WERI-Rb-1 (cell line): ENCODE data around the gene ZNRF4.

Source experiments
- DNase-seq: peaks from one replicate; pipeline ENCODE4 v3.0.0-alpha.2; 2020
- H3K27ac ChIP-seq: fragments of 250-450 bp; sonication (Bioruptor Pico); 2 replicates; pipeline ENCODE4 v1.5.1; 2020; ENCODE audit warnings: mild to moderate bottlenecking, moderate library complexity
- H3K27me3 ChIP-seq: fragments of 250-450 bp; sonication (Bioruptor Pico); 2 replicates; pipeline ENCODE4 v1.5.1; 2021; ENCODE audit warnings: mild to moderate bottlenecking, low read depth, moderate library complexity; ENCODE audit not compliant: insufficient read depth, severe bottlenecking
- H3K36me3 ChIP-seq: fragments of 250-450 bp; sonication (Bioruptor Pico); 2 replicates; pipeline ENCODE4 v1.5.1; 2020; ENCODE audit warnings: mild to moderate bottlenecking, moderate library complexity
- H3K4me3 ChIP-seq: 2 replicates; pipeline ENCODE4 v1.5.1; 2011; ENCODE audit warnings: low read depth, mild to moderate bottlenecking, control low read depth, low read length
- H3K9me3 ChIP-seq: fragments of 250-450 bp; sonication (Bioruptor Pico); 2 replicates; pipeline ENCODE4 v1.5.1; 2021; ENCODE audit warnings: mild to moderate bottlenecking, moderate library complexity; ENCODE audit not compliant: severe bottlenecking
- CTCF ChIP-seq: IDR thresholded peaks from 2 replicates; pipeline ENCODE4 v1.5.1; 2011; ENCODE audit warnings: low read depth, mild to moderate bottlenecking, control low read depth, inconsistent platforms, low read length

The ZNRF4 gene

DNA sequence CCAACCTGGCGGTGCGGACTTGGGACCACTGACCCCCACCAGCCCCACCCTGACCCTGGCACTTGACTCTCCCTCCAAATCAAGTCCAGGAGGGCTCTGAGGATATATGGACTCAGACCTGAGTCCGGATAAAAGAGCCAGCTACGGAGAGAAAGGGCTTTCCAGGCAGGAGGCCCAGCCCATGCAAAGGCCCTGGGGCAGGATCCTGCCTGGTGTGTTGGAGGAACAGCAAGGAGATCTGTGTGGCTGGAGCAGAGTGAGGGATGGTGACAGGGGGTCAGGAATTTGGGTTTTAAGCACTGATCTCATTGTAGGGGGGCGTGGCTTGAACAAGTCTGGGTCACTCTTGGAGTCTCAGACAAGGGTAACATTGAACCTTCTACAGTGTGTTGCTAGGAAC lies 474 bp upstream of the ZNRF4 start:
- Histone ChIP-seq H3K9me3 (peaks cover 7% of the 10 kb centered on the region), H3K27ac (no peak overlapping the region), H3K4me3 (no peak overlapping the region), H3K27me3 (no peaks in the 10 kb centered on the region), H3K36me3 (no peaks in the 10 kb centered on the region)
- TF ChIP-seq CTCF, result no peak
- DNase-seq, result no peak

DNA sequence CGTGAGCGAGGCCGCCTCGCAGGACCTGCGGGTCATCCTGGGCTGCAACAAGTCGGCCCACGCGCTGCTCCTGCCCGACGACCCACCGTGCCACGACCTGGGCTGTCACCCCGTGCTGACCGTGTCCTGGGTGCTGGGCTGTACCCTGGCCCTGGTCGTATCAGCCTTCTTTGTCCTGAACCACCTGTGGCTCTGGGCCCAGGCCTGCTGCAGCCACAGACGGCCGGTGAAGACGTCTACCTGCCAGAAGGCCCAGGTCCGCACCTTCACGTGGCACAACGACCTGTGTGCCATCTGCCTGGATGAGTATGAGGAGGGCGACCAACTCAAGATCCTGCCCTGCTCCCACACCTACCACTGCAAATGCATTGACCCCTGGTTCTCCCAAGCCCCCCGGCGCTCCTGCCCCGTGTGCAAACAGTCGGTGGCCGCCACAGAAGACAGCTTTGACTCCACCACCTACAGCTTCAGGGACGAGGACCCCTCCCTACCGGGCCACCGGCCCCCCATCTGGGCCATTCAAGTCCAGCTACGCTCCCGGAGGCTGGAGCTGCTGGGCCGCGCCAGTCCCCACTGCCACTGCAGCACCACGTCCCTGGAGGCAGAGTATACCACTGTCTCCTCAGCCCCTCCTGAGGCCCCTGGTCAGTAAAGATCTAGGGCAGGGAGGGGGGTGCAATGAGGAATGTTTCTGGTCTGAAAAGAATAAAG lies 1.1 kb downstream of the ZNRF4 start:
- no peaks in the 10 kb centered on the region for H3K36me3 ChIP-seq
- no peak for TF ChIP-seq CTCF
- no peak overlapping the region for H3K27ac ChIP-seq
- peaks cover 7% of the 10 kb centered on the region for H3K9me3 ChIP-seq
- H3K27me3 ChIP-seq, result no peaks in the 10 kb centered on the region
- no peak for DNase-seq
- no peak overlapping the region for H3K4me3 ChIP-seq

- no peak overlapping the region for H3K27ac ChIP-seq
- H3K36me3 ChIP-seq, result no peaks in the 10 kb centered on the region
- H3K9me3 ChIP-seq, result peaks cover 7% of the 10 kb centered on the region
- TF ChIP-seq CTCF, result no peak
- no peak overlapping the region for H3K4me3 ChIP-seq
- DNase-seq, result no peak
- H3K27me3 ChIP-seq, result no peaks in the 10 kb centered on the region
These were observed 1.6 kb downstream of the ZNRF4 start for GRCh38 chr19:5456841-5457200.

DNA sequence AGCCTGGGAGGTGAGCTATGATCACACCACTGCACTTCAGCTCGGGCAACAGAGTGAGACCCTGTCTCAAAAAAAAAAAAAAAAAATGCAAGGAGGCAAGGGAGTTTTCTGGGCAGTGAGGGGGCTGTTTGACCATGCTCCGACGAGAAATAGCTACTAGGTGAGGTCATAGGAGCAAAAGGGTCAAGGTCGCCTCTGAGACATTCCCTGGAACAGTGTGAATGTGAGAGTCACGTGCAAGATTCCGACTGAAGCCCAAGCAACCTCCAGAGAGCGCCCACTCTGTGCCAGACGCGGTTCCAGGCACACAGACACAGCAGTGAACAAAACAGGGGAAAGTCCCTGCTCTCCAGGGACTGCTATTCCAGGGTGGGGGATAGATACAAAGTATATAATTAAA lies 2.5 kb downstream of the ZNRF4 start:
- no peak for TF ChIP-seq CTCF
- Histone ChIP-seq H3K27me3 (no peaks in the 10 kb centered on the region), H3K27ac (no peak overlapping the region), H3K36me3 (no peaks in the 10 kb centered on the region), H3K9me3 (peaks cover 7% of the 10 kb centered on the region), H3K4me3 (no peak overlapping the region)
- DNase-seq, result no peak

- no peak for DNase-seq
- no peak for TF ChIP-seq CTCF
- H3K27ac ChIP-seq, result no peak overlapping the region
These were observed 3.2 kb downstream of the ZNRF4 start for GRCh38 chr19:5458420-5458819.

GRCh38 chr19:5459360-5459759 lies 4.1 kb downstream of the ZNRF4 start:
- no peak overlapping the region for H3K27ac ChIP-seq
- no peak overlapping the region for H3K4me3 ChIP-seq
- no peak for TF ChIP-seq CTCF
- DNase-seq, result no peak
- H3K9me3 ChIP-seq, result peaks cover 3% of the 10 kb centered on the region
- H3K36me3 ChIP-seq, result no peaks in the 10 kb centered on the region
- no peaks in the 10 kb centered on the region for H3K27me3 ChIP-seq

More at GRCh38 chr19:5458420-5458819, 3.2 kb downstream of the ZNRF4 start:
- Histone ChIP-seq H3K4me3 (no peak overlapping the region), H3K27me3 (no peaks in the 10 kb centered on the region), H3K36me3 (no peaks in the 10 kb centered on the region), H3K9me3 (peaks cover 3% of the 10 kb centered on the region)
